Adrenal gland (tissue), 12 donors: ENCODE measurements around the gene SCYGR1. TPM values are rescaled to one million over a fixed set of nuclear protein-coding genes. Genes with fewer than 3 reads are reported as not detected.

Experiments
- DNase-seq, 7 donors: peaks; one replicate each; pipeline ENCODE4 v3.0.0-alpha.2; 2019 to 2020
- H3K27ac ChIP-seq, 5 donors: fragments of 200-600 bp; sonication (generic) in 4 of 5; 1 replicate in 3 of 5; 2 replicates in 2 of 5; pipeline versions ENCODE4 v1.5.1 to v1.8.0; 2016 to 2020; ENCODE audit warnings: mild to moderate bottlenecking in 1 of 5
- H3K27me3 ChIP-seq: fragments of 200-600 bp; 2 replicates; pipeline ENCODE4 v1.8.0; 2021
- H3K36me3 ChIP-seq, 2 donors: fragments of 200-600 bp; replicated peaks in 1 of 2; 1 replicate in 1 of 2; 2 replicates in 1 of 2; pipeline versions ENCODE4 v1.5.1 to v1.8.0; 2018 to 2022
- H3K4me1 ChIP-seq, 2 donors: fragments of 200-600 bp; replicated peaks in 1 of 2; 1 replicate in 1 of 2; 2 replicates in 1 of 2; pipeline versions ENCODE4 v1.5.1 to v1.8.0; 2018 to 2021
- H3K4me3 ChIP-seq, 4 donors: fragments of 200-600 bp; sonication (generic) in 3 of 4; one replicate each; pipeline ENCODE4 v1.5.1; 2016 to 2018
- H3K9me3 ChIP-seq, 3 donors: fragments of 200-600 bp; sonication (generic) in 1 of 3; replicated peaks in 1 of 3; 1 replicate in 2 of 3; 2 replicates in 1 of 3; pipeline versions ENCODE4 v1.5.1 to v1.8.0; 2016 to 2021
- POLR2A ChIP-seq, 2 donors: fragments of 450-650 bp; IDR thresholded peaks; one replicate each; pipeline ENCODE4 v1.6.1; 2017; ENCODE audit warnings: antibody characterized with exemption in 2 of 2, mild to moderate bottlenecking in 2 of 2, moderate library complexity in 1 of 2
- WGBS, 4 donors: extraction: QIAGEN DNeasy Blood & Tissue Kit in 2 of 4; methylation state at CpG; one replicate each; pipeline versions ENCODE4 v1.1.5 to v1.1.7; 2013 to 2017; 5-methylcytosine and 5-hydroxymethylcytosine counted together
- intact Hi-C, 2 donors: fragments of 100-400 bp; cut with DNase I; formaldehyde crosslinking; loops; one replicate each; pipeline versions ENCODE4 v1.14.1 to v1.15.0; 2022 to 2023
- polyA plus RNA-seq, 3 donors: library from polyadenylated mRNA; stranded (reverse); fragments of 200-250 nt in 2 of 3; fragments of 350-450 nt in 1 of 3; fragmentation: Illumina TruSeq in 1 of 3; extraction: RNeasy Lipid Tissue Mini Kit (QIAGEN cat#74804) in 1 of 3; gene quantifications; one replicate each; pipeline ENCODE4 v1.2.3, GENCODE V29; 2013 to 2014
- total RNA-seq, 9 donors: library from RNA; depleted of rRNA in 4 of 9; stranded (reverse); fragments of >200 nt in 4 of 9; fragments of 120-200 nt in 1 of 9; fragmentation: NEBNext Ultra II Directional in 1 of 9; extraction: Animal tissue kit (Norgen Biotek cat#: 25700) in 1 of 9; gene quantifications; one replicate each; pipeline versions ENCODE4 v1.1.0 to v1.2.4, GENCODE V29; 2013 to 2023
- TF ChIP-seq, protein P1 (sequence below), 6 experiments: fragments of 450-650 bp in 4 of 6; fragments of 200-600 bp in 2 of 6; sonication (generic) in 1 of 6; IDR thresholded peaks; 1 replicate in 5 of 6; 2 replicates in 1 of 6; pipeline versions ENCODE4 v1.5.1 to v1.8.0; 2016 to 2021; ENCODE audit warnings: antibody characterized with exemption in 6 of 6, mild to moderate bottlenecking in 2 of 6, moderate library complexity in 1 of 6
- donor health status: healthy with polysubstance abuse.
- donor health status: Bipolar disorder and iron deficiency.
- donor health status: DM: yes; HTN: yes; CAD: no.
- donor health status: DM: no; HTN: no; CAD: no.
- donor health status: DM: no; HTN: no; CAD: no.
- donor health status: DM: yes; HTN: yes; CAD: no.

SCYGR1 gene
- total and polyA plus RNA-seq, 12 donors, result not detected

DNA sequence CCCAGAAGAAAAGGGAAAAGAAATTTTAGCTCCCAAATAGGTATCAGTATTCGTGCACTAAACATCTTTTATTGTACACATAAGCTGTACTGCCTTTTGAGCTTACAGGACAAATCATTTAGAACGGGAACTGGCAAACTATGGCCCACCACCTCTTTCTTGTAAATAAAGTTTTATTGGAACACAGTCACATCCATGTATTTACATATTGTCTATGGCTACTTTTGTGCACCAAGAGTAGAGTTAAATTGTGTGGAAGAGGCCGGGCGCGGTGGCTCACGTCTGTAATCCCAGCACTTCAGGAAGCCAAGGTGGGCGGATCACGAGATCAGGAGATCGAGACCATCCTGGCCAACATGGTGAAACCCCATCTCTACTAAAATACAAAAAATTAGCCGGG lies 14.4 kb downstream of the SCYGR1 start:
- no peaks in the 10 kb centered on the region for H3K9me3 ChIP-seq
- H3K36me3 ChIP-seq, result no peaks in the 10 kb centered on the region
- DNase-seq, result no peak
- no peaks in the 10 kb centered on the region for H3K27me3 ChIP-seq
- H3K4me1 ChIP-seq, result peaks cover 4 to 12% of the 10 kb centered on the region in 2 donors
- intact Hi-C loops, result no loop called here
- TF ChIP-seq POLR2A (IDR thresholded peaks at IDR 0.05), result no peak
- TF ChIP-seq, protein P1, sequence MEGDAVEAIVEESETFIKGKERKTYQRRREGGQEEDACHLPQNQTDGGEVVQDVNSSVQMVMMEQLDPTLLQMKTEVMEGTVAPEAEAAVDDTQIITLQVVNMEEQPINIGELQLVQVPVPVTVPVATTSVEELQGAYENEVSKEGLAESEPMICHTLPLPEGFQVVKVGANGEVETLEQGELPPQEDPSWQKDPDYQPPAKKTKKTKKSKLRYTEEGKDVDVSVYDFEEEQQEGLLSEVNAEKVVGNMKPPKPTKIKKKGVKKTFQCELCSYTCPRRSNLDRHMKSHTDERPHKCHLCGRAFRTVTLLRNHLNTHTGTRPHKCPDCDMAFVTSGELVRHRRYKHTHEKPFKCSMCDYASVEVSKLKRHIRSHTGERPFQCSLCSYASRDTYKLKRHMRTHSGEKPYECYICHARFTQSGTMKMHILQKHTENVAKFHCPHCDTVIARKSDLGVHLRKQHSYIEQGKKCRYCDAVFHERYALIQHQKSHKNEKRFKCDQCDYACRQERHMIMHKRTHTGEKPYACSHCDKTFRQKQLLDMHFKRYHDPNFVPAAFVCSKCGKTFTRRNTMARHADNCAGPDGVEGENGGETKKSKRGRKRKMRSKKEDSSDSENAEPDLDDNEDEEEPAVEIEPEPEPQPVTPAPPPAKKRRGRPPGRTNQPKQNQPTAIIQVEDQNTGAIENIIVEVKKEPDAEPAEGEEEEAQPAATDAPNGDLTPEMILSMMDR (IDR thresholded peaks at IDR 0.05), result no peak
- H3K4me3 ChIP-seq, result no peak overlapping the region
- H3K27ac ChIP-seq, result no peak overlapping the region
- WGBS, 4 donors, result 94 to 95% (median 94%) methylated on average over 10 of the region's 10 CpGs

GRCh38 chr2:227370791-227371312 lies 16.9 kb downstream of the SCYGR1 start:
- Histone ChIP-seq H3K27me3 (no peaks in the 10 kb centered on the region), H3K27ac (peak overlapping the region in 3 of 5 donors; percentile 12 to 78 (median 69)), H3K4me1 (peaks cover 4 to 18% of the 10 kb centered on the region in 2 donors), H3K4me3 (no peak overlapping the region), H3K9me3 (no peaks in the 10 kb centered on the region), H3K36me3 (no peaks in the 10 kb centered on the region)
- TF ChIP-seq, protein P1 (IDR thresholded peaks at IDR 0.05), result peak in 1 of 6 experiments; percentile 16
- no peak for TF ChIP-seq POLR2A (IDR thresholded peaks at IDR 0.05)
- peak; percentile 36 to 81 (median 72) for DNase-seq
- 12 to 21% (median 19%) methylated on average over 9 of the region's 9 CpGs for whole genome bisulfite sequencing, 4 donors
- intact Hi-C loops, result no loop called here

- H3K36me3 ChIP-seq, result no peaks in the 10 kb centered on the region
- H3K9me3 ChIP-seq, result no peaks in the 10 kb centered on the region
- peak in 1 of 7 donors; percentile 13 for DNase-seq
- H3K4me1 ChIP-seq, result peaks cover 4 to 21% of the 10 kb centered on the region in 2 donors
- no peak overlapping the region for H3K4me3 ChIP-seq
- peak overlapping the region in 4 of 5 donors; percentile 12 to 78 (median 69) for H3K27ac ChIP-seq
- no peaks in the 10 kb centered on the region for H3K27me3 ChIP-seq
- intact Hi-C loops, result no loop called here
- 77 to 87% (median 85%) methylated on average over 8 of the region's 8 CpGs for WGBS, 4 donors
- TF ChIP-seq, protein P1 (IDR thresholded peaks at IDR 0.05), result no peak
- TF ChIP-seq POLR2A (IDR thresholded peaks at IDR 0.05), result no peak
These were observed 17.7 kb downstream of the SCYGR1 start for GRCh38 chr2:227370092-227370491.

GRCh38 chr2:227368574-227368973 lies 19.2 kb downstream of the SCYGR1 start:
- TF ChIP-seq, protein P1 (IDR thresholded peaks at IDR 0.05), result no peak
- no peak for TF ChIP-seq POLR2A (IDR thresholded peaks at IDR 0.05)
- DNase-seq, result no peak
- no peaks in the 10 kb centered on the region for H3K27me3 ChIP-seq
- 81 to 92% (median 89%) methylated on average over 5 of the region's 5 CpGs for WGBS, 4 donors
- intact Hi-C loops, result no loop called here
- peaks cover 4 to 27% of the 10 kb centered on the region in 2 donors for H3K4me1 ChIP-seq
- no peak overlapping the region for H3K27ac ChIP-seq
- no peaks in the 10 kb centered on the region for H3K9me3 ChIP-seq
- no peak overlapping the region for H3K4me3 ChIP-seq
- no peaks in the 10 kb centered on the region for H3K36me3 ChIP-seq
